ENCODE measurements around the gene PIP5K1B.

The PIP5K1B gene

DNA sequence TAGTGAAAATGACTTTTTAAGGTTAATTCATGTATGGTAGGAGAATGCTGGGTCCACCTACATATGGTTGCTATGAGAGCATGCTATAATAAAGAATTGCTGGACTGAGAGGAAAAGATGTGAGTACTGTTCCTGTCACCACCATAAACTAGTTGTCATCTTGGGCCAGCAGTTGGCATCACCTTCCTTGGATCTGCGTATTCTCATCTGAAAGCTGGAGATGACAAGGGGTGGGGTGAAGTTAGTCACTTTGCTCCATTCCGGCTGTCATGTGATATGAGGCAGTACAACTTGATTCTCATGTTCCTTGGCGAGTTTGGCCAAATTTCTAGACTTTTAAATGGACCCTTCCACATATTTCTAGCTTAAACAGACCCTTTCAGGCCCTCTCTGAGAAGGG lies 33.3 kb downstream of the PIP5K1B start:
- no peak for DNase-seq (ENCODE audit: low spot score)

DNA sequence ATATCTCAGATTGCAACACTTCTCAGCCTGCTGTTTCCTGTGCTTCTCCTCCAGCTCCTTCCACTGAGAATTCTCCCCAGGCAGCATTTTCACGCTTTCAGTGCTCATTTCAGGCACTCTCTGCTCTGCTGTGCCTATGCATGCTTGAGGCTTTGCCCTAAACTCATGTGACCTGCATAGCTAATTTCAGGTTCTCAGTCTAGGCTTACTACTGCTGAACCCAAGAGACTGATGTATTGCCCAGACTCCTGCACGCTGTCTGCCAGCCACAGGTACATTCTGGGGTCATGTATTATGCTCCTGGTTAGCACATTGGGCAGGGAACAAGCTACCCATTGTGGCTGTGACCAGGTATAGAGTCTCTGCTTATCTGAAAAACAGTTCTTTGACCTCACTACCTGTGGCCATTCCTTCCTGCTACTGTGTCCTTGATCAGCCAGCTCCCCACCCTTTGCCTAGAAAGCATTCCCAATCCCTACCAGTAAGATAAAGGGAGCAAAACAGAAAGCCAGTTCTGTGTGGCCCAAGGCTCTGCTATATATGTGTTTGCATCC lies 34.7 kb downstream of the PIP5K1B start:
- DNase-seq (ENCODE audit: low spot score) = no peak

DNA sequence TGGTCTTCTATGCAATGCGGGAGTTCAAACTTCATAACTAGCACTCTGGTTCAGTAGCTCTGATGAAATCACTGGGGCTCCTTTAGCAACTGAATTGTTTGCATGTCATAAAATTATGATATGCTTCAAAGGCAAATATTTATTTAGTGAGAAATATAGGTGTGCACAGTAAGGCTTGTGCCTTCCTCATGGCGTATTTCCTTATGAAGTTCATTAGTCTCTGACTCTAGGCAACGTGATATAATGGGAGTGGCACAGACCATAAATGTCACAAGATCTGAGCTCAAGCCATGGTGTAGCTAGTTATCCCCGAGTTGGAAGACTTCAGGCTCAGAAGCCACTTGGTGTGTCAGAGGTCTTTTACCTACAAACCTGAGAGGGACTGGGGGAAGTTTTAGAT lies 35.5 kb downstream of the PIP5K1B start:
- DNase-seq (ENCODE audit: low spot score) = no peak

DNA sequence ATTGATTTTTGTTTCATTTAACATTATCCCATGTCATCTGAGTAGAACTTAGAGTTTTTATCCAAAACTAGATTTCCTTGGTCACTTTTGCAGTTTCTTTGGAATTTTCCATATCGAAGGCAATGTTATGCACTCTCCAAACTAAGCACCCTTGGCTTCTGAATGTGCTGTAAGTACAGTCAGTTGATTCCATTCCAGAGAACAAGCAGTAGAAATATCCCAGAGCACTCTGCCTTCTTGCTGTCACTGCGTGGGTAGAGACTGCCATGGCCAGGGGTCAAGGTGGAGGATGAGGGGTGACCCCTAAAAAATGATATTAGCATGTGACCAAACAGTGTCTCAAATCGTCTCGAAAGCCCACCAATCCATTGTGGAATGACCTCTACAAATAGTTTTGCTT lies 36.2 kb downstream of the PIP5K1B start:
- DNase-seq (ENCODE audit: low spot score) = no peak

DNA sequence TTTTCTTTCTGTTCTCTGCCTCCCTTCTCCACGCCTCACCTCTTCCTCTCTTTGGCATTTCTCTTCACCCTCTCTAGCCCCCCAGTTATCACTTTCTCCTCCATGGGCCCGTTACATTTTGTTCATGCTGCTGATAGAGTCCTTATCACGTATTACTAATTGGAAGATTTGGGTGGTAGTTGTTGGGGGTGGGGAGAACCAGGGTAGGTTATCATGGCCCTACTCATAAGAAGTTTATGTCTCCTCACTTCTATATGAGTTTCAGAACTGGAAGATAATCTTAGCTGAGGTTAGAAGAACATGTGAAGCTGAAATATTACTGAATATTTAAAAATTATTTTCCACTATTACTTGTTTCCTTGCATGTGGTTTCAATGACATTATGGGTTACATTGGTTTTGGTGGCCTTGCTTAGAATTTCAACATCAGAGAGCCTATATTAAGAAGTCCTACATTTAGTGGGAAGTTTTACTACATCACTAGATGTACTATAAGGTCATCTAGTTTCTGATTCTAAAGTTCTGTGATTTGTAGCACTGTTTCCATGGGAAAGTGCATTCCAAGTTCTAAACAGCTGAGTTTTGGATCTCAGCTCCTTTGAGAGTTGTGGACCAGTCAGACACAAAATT lies 36.8 kb downstream of the PIP5K1B start:
- DNase-seq (ENCODE audit: low spot score) = no peak

DNA sequence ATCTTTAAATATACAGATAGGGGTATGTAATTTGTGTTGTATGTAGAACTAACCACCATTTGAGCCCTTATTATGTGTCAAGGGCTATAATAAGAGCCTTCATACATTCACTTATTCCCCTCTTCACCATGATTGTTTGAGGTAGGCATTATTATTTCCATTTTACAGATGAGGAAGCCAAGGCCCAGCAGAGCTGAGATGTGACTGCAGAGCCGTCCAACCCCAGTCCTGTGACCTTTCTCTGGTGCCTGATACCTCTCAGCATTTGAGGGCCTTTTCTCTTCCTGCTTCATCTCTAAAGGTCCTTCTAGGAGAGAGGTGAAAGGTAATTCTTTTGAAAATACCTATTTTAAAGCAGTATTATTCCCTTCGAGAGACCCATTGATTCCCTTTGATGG lies 37.3 kb downstream of the PIP5K1B start:
- no peak for DNase-seq (ENCODE audit: low spot score)

DNA sequence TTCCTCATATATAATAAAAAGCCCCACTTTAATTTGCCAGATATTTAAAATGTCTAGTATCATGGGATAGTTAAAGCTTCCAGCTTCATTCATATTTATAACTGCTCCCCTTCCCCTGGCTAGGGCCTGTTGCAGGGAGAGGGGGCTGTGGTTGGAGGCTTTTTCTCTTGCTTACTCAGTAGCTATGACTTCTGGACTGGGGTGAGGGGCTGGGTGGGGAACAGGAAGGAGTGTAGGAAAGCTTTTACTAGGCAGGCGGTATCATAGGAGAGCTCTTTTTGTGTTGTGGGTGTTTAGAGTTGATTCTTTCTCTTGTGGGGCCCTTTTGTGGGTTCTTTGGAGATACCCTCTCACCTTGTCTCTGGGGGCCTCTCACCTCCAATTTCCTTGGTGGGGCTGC lies 39.4 kb downstream of the PIP5K1B start:
- DNase-seq (ENCODE audit: low spot score) = no peak

DNA sequence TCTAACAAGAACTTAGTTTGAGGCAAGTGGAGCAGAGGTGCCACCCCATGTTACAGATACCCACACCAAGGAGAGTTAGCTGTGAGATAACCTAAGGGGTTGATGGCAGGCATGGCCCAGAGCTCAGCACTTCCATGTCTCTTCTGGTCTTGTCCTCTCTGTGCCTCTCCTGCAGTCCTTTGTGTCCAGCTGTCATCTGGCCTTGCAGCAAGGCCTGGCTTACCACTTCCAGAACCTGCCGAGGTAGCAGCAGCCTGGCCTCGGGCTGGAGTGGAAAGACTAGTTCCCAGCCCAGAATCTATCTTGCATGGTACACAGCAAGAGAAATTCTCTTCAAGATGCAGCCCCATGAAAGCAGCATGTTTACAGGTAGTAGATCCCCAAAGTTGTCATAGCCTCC lies 41.5 kb downstream of the PIP5K1B start:
- no peak for DNase-seq (ENCODE audit: low spot score)

DNA sequence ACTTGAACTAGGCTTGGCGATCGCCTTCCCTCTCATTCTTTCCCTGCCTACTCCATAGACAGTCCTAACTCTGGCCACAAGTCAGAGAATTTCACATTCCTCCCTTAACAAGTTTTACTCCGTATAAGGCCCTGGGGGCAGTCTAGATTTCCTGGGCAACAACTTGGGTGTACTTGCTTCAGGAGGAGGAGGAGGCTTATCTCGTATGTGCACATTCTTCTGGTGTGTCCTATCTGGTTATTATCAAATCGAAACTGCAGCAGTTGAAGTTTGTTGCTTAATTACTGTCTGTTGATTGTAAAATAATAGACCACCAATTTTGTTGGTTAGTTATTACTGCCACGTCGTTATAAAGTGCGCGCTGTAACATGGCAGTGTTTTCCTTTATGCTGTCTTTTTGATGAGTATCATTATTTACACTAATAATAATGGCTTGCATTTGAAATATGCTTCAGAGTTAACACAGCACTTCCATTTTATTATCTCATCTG lies 42.0 kb downstream of the PIP5K1B start:
- no peak for DNase-seq (ENCODE audit: low spot score)

DNA sequence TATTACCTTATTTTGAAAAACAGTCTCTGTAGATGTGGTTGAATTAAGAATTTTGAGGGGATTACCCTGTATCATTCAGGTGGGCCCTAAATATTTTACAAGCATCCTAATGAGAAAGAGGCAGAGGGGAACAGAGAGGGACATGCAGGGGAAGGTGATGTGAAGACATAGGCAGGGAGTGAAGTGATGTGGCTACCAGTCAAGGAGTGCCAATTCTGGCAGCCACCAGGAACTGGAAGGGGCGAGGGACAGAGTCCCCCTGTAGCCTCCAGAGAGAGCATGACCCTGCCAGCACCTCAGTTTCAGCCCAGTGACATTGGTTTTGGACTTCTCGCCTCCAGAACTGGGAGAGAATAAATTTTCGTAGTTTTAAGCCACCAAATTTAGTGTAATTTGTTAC lies 44.1 kb downstream of the PIP5K1B start:
- DNase-seq (ENCODE audit: low spot score) = no peak

DNA sequence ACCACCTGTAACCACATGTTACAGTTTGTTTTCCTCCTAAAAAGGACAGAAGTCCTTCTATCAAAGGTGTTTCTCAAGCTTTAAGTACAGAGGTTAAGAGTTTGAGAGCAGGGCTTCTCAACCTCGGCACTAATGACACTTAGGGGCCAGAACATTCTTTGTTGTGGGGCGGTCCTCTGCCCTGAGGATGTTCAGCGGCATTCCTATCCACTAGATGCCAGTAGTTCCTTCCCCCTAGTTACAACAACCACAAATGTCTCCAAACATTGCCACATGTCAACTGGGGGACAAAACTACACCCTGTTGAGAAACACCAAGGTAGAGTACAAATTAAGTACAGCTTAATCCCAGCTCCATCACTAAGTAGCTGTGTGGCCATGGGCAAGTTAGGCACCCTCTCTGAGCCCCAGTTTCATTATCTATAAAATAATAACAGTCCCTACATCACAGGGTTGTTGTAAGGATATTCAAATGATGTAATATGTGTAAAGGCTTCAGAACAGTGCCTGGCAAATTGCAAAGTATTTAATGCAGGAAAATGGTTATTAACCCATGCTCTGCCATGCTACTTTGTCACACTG lies 44.6 kb downstream of the PIP5K1B start:
- no peak for DNase-seq (ENCODE audit: low spot score)

DNA sequence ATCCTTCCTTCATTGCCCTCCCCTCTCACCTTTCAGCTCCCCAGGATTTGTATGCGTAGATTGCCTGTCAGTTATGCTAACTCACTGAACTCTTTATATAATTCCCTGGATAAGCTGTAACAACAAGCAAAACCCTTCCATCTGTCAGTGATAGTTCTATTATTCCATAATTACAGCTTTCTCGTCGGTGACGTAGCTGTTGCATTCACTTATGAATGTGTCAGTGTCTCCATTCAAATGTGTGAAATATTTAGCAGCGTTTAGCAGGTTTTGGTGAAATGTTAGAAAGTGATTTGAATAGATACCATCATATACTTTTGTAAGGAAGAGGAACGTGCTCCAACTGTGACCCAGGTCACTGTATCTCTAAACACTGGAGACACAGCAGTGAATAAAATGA lies 45.2 kb downstream of the PIP5K1B start:
- DNase-seq (ENCODE audit: low spot score) = no peak

DNA sequence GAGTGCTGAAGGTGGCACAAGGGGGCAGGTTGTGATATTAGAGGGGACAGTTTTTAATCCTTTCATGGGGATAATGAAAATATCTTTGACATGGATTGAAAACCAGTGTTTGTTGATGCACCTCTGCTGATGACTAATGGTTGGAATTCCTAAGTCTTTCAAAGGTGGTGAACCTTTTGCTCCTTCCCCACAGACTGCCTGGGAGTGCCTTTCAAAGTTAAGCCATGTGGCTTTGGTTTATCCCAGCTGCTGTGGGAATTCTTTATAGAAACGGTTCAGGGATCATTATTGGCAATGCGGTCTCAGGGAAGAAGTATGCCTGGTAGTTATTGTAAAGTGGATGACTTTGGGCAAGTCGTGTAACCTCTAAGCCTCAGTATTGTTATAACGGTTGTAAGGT lies 45.7 kb downstream of the PIP5K1B start:
- no peak for DNase-seq (ENCODE audit: low spot score)

DNA sequence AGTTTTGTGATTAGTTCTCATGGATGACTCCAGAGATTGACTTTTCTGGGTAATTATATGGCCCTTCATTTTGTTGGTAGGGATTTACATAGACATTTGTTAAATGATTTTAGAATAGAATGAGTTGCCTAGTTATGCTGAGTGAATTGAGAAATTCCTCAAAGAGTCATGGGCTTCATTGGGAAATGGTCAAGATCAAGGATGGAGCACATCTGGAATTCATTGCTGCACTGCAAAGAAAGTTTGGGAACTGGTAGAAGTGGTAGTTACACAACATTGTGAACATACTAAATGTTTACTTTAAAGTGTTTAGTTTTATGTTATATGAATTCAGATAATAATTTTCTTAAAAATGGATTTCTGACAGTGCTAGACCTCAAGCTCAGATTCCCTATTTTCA lies 46.5 kb downstream of the PIP5K1B start:
- no peak for DNase-seq (ENCODE audit: low spot score)

DNA sequence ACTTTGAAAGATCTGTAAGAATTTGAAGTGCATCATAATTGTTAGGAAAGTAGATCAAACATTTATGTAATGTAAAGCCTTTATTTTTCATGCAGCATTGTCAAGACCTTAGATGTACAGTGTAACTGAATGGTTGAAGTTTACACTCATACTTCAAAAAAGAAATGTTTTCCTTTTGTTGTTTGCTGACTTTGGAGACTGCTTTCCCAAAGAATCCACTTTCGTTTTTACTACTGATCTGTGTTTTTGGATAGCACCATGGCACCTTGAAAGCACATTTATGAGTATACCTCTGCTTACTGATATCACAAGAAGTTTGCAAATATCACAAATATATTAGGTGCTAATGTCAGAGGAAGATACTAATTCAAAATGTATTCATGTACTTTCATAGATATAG lies 50.0 kb downstream of the PIP5K1B start:
- DNase-seq (ENCODE audit: low spot score) = no peak

DNA sequence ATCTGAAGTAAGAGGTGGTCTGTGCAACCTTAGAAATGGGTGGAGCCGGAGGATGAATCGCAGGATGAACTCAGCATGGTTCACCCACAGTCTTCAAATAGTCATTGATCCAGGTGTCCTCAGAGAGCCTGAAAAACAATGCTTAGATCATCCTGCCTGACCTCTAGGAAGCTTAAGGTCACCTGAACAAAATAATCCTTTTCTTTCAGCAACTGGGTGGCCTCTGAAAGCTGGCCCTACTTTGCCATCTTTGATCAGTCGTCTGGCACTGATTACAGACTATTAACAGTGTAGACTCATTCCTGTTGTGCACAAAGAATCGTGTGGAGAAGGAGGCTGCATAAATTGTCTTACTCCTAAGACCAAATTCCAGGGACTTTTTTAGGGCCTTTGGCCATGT lies 50.7 kb downstream of the PIP5K1B start:
- no peak for DNase-seq (ENCODE audit: low spot score)

DNA sequence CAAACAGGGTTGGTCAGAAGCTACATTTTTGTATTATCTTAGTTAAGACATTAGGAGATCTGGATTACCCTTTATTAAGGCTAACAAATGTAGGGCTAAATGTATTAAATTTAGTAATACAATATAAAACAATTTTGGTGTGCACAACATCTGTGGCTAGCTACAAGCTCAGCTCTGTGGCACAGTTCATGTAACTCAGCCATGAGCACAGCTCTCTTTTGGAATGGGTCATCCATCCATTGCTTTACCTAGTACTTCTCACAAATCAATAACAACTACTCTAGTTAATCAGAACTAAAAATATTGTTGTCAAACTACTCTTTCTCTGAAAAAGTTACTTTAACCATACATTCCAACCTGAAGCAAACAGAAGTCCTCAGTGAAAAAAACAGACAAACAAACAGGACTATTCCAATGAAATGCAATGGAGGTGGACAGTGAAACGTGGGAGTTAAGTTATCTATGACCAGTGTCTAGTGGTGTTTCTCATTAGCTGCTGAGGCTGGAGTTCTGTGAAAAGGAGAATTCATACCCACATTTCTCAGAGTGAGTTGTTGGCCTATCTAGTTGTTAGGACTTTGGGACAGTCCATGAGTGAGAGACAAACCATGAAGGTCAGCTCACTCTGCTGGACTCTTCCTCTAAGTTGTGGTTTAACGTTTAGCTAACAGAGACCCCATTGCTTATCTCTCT lies 55.1 kb downstream of the PIP5K1B start:
- no peak for DNase-seq (ENCODE audit: low spot score)

DNA sequence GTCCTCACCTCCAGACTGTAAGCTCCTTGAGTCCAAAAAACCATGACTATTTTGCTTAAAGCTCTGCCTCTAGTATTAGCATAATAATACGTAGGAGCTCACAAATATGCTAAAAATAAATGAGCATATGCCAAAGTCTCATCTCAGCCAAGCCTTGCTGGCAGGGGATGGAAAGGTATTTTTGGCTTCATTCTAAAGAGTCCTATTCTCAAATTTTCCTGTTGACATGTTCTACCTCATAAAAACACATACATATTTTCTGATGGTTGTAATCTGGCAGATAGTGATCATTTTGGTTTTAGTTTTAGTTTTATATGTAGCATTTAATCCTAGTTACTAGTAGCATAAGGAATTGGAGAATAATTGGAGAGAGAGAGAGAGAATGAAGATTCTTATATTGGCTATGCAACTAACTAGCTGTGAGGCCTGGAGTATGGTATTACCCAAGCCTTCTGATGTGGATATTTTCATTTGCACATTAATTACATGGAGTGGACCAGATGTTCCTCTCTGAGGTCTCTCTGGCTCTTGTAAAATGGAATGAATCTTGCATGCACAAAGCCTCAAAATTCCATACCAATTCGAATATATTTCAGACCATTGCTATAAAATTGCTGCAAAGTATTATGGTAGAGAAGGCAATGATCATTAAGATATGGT lies 55.8 kb downstream of the PIP5K1B start:
- no peak for DNase-seq (ENCODE audit: low spot score)

DNA sequence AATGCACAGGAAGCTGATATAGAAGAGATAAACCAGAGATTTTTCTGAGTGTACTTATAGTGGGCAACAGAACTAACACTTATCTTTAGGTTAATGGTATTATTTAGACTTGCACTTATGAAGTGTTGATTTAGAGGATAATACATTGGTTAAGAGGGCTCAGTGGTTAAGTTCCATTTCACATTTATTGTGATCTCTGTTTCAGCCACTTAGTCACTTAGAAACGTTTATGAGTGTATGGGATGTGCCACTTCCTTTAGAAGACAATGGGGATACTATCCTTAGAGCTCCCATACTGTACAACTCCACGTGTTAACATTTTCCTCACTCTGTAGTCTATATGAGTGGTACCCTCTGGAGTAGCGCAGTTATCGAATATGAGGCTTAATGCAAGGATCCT lies 57.5 kb downstream of the PIP5K1B start:
- no peak for DNase-seq (ENCODE audit: low spot score)

DNA sequence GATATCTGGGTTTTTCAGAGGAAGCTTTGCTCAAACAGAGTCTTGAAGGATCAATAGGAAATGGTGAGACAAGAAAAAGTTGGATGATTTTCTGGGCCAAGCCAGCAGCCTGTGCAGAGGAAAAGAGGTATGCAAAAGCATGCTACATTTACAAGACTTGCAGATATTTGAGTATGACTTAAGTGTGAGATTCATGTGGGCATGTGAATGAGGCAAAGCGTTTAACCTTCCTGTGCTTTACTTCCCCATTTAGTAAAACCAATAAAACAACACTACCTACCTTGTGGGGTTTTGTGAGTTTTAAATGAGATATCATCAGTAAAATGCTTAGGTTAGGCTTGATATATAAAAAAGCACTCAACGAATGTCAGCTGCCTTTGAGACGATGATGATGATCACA lies 58.1 kb downstream of the PIP5K1B start:
- DNase-seq (ENCODE audit: low spot score) = no peak

DNA sequence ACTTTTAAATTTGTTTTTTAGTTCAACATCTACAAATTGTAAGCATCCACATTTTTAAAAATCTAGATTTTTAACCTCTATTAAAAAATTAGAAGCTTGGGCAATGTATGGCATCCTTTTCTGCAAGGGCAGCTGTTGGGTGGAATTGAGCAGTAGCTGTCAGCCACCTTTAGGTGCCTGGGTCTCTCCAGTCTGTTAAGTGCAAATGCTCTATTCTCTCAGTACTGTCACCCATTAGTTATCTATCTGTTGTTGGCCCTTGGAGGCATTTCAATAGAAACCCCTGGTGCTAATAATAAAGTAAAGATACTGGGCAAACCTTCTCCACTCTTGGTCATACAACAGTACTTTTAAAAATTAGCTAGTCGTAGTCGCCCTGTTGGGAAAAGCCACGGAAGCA lies 63.6 kb downstream of the PIP5K1B start:
- DNase-seq (ENCODE audit: low spot score) = no peak

DNA sequence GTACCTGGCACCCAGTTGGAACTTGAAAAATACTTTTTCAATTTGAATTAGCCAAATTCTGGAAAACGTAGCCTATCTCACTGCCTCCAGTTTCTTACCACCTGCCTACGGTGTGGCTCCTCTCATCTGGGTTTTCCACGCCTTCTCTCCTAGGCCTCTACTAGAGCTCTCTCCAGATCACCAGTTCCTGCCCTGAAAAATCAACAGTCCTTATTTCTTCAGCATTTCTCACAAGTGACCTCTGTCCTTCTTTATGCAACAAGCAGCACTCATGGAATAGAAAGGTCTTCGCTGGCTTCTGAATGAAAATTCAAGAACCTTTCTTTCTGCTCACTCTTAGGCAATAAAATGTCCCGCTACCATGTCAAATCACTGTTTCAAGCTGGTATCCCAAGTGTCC lies 64.8 kb downstream of the PIP5K1B start:
- no peak for DNase-seq (ENCODE audit: low spot score)

DNA sequence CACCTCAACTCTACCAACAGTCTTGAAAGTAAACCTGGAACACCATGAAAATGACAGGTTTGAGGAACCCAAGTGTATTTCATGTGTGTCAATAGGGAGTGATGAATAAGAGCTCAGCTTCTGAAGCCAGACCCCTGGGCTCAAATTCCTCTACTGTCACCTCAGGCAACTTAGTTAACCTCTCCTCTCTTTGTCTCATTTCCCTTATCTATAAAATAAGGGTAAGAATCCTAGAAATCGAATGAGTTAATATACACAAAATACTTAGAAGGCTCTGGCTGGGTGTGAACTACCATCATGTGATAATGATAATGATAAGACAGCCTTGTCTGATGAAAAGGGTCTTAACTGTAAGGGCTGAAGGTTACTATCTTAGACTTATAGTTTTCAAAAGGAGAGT lies 66.3 kb downstream of the PIP5K1B start:
- no peak for DNase-seq (ENCODE audit: low spot score)
